GM13977 (cell line): ENCODE data around the gene DHRS1.

Source experiments
- DNase-seq: peaks from one replicate; pipeline ENCODE4 v3.0.0; 2012; ENCODE audit warnings: low spot score
- CTCF ChIP-seq: IDR thresholded peaks from 2 replicates; pipeline ENCODE4 v1.5.1; 2012; ENCODE audit warnings: mild to moderate bottlenecking, control low read depth; ENCODE audit not compliant: insufficient read depth; ENCODE audit errors: extremely low read depth, missing control alignments
- in situ Hi-C: fragments of 300-500 bp; cut with MboI; formaldehyde crosslinking; loops from one replicate; pipeline ENCODE4 v1.12.0; 2022; ENCODE audit warnings: low sequenced_read_pairs, low pct_unique_long_range_greater_than_20kb, mixed read lengths, inconsistent platforms; ENCODE audit not compliant: unreplicated experiment

Gene DHRS1

DNA sequence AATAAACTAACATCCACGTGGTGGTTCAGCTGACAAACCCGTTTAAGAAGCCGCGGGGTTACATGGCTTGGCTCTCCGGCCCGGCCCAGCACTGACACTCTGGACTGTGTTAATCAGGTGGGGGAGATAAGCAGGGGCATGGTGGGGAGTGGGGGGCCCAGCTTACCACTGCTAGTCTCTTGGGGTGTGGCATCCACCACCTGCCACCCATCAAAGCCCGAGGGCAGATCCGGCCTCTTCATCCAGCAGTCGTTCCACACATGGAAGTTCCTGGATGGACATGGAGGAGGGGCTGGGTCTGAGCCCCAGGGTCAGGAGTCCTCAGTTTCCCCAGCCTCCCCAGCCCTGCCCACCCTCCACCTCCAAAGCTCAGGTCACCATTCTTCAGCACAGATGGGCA, 41.5 kb downstream of the DHRS1 start:
- in situ Hi-C loops = no loop called here
- TF ChIP-seq CTCF = no peak
- DNase-seq = no peak

DNA sequence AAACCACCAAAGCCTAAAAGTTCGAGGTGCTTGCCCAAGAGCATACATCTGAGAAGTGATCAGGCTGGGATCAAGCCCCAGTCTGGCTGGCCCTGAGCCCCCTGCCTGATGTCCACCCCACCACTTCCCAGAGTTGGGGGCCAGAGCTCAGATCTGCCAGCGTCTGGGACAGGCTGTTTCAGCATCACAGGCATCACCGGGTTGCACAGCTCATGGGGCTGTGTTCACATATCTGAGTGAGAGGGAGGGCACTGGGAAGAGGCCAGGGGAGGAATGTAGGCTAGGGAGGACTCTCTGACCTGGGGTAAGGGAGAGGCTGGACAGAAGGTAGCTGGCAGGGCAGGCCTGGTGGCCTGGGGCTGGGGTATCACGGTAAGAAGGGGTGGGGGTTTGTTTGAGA, 42.6 kb downstream of the DHRS1 start:
- no peak for DNase-seq
- in situ Hi-C loops = no loop called here
- no peak for TF ChIP-seq CTCF

DNA sequence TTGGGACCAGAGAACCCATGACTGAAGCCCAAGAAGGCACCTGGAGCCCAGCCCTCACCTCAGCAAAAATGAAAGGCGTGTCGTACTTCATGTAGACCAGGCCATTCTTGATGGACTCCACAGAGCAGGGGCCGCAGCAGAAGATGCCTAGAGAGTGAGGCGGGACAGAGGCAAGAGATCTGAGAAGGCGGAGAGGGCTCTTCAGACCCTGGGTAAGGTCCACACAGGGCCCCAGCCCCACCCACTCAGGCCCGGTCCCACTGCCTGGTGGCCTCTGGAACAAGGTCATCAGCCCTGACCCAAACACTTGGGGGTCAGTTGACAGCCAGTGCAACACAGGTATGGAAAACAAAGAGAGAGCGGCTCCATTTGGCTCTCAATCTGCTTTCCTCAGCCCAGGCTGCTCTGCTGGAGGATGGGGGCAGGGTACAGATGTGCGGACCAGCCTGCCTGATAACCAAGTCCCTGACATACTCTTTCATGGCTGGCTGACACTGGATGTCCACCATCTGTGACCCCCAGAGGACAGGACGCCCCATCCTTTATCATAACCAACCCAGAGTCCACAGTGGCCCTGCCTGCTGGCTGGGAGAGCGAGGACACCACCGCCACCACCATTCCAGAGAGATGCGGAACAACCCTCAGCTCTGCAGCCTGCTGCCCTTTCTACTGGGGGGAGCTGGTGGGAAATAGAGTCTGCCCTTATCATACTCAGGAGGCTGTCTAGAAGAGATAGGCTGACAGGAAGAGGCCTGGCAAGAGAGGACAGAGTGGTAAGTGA, 43.5 kb downstream of the DHRS1 start:
- DNase-seq = no peak
- in situ Hi-C loops = no loop called here
- TF ChIP-seq CTCF = no peak

GRCh38 chr14:24255438-24255837, 44.1 kb downstream of the DHRS1 start:
- no peak for TF ChIP-seq CTCF
- in situ Hi-C loops = no loop called here
- no peak for DNase-seq

- DNase-seq = no peak
- in situ Hi-C loops = no loop called here
- no peak for TF ChIP-seq CTCF
Measured at GRCh38 chr14:24254630-24255392, 44.8 kb downstream of the DHRS1 start.

- in situ Hi-C loops = no loop called here
- no peak for TF ChIP-seq CTCF
- DNase-seq = no peak
Measured at GRCh38 chr14:24253936-24254335, 45.6 kb downstream of the DHRS1 start.
